GM21717 (cell line): Measurements from ENCODE around the gene USP7.
A peak's percentile ranks its signal among the peaks of the same experiment; 100 is the strongest.
"Not testable (repeated sequence)": the region's sequence is repeated elsewhere in the genome, so short reads cannot be mapped to it uniquely, and the experiment has no call there.

Experiments
- ATAC-seq: cut with Tn5 transposase; IDR thresholded peaks from one replicate; pipeline ENCODE4 v1.9.1; 2021; ENCODE audit warnings: mild to moderate bottlenecking, moderate library complexity; ENCODE audit not compliant: unreplicated experiment

USP7 gene

GRCh38 chr16:8963821-8964441 lies at the start of gene USP7:
Gene USP7 (minus strand): TSS chr16:8963906. CDS start chr16:8963285, 621 bp downstream.
- peak; percentile 77 for ATAC-seq

- ATAC-seq, result no peak
Measured at GRCh38 chr16:9013508-9013864, 49.8 kb upstream of the USP7 start.

DNA sequence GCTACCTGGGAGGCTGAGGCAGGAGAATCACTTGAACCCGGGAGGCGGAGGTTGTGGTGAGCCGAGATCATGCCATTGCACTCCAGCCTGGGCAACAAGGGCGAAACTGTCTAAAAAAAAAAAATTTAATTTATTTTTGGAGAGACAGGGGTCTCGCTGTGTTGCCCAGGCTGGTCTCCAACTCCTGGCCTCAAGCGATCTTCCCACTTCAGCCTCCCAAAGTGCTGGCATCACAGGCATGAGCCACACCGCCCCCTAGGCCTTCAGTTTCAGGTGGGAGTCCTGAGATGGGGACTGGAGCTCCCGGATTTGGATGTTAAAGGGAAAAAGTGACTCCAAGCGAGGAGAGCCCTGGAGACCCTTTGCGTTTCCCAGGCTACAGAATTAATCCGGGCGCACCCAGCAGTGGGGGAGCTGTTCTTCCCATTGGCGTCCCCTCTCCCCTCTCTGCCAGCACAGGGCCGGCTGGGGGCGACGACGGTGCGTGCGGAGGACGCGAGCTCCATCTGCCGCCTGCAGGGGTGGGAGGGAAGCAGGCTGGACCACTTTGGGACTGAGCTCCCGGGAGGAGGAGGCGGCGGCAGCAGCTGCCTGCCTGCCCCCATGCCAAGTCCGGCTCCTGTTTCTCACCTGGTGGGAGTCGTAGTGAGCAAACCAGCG lies 49.3 kb upstream of the USP7 start:
- no peak for ATAC-seq

- no peak for ATAC-seq
Measured at GRCh38 chr16:9012330-9012729, 48.6 kb upstream of the USP7 start.

- peak; percentile 73 for ATAC-seq
Measured at GRCh38 chr16:9008601-9009260, 45.0 kb upstream of the USP7 start.

GRCh38 chr16:9007177-9007794 lies 43.6 kb upstream of the USP7 start:
- ATAC-seq, result no peak

- no peak for ATAC-seq
Measured at GRCh38 chr16:9004183-9004582, 40.5 kb upstream of the USP7 start.

DNA sequence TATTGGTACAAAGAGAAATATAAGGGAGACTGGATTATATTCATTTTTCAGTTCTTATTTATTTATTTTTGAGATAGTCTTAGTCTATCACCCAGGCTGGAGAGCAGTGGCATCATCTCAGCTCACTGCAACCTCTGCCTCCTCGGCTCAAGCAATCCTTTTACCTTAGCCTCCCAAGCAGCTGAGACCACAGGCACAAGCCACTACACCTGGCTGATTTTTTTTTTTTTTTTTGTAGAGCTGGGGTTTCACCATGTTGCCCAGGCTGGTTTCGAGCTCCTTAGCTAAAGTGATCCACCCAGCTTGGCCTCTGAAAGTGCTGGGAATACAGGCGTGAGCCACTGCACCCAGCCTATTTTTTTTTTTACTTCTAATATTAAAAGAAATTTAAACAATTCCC lies 40.1 kb upstream of the USP7 start:
- ATAC-seq, result no peak

DNA sequence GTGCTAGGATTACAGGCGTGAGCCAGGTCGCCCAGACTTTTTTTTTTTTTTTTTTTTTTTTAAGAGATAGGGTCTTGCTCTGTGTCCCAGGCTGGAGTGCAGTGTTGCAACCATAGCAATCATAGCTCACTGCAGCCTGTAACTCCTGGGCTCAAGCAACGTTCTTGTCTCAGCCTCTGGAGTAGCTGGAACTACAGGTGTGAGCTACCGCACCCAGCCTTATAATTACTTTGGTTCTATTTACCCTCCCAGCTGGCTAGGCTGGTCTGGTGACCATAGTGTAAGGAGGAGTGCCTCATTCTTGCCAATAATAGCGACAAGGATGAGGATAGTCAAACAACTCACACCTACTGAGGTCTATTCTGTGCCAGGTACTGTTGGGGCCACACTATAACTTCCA lies 39.6 kb upstream of the USP7 start:
- ATAC-seq, result no peak

DNA sequence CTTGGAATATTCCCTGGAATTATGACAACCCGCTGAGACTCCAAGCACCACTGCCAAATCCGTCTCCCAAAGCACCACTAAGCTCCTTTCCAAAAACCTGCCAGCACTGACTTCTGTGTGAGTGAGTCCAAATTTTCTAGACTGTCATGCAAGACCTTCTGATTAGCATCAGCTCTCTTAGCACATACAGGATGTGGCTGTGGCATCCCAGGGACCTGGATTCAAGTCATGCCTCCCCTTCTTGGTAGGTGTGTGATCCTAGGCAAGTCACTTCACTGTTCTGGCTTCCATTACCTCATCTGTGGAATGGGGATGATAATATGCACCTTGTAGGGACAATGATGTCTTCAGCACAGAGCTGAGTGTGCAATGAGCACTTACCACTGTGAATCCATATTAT lies 38.3 kb upstream of the USP7 start:
- no peak for ATAC-seq

DNA sequence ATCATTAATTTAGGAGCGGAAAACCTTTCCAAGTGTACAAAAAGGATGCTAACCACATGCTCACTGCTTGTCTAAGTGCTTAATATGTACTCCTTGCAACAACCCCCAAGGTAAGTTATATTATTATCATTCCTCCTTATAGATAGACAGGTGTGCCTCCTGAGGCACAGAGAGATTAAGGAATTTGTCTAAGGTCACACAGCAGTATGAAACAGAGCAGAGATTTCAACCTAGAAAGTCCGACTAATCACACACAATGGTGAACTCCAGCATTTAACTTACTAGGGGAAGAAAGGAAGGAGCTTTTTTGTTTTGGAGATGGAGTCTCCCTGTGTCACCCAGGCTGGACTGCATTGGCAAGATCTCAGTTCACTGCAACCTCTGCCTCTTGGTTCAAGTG lies 37.0 kb upstream of the USP7 start:
- no peak for ATAC-seq

DNA sequence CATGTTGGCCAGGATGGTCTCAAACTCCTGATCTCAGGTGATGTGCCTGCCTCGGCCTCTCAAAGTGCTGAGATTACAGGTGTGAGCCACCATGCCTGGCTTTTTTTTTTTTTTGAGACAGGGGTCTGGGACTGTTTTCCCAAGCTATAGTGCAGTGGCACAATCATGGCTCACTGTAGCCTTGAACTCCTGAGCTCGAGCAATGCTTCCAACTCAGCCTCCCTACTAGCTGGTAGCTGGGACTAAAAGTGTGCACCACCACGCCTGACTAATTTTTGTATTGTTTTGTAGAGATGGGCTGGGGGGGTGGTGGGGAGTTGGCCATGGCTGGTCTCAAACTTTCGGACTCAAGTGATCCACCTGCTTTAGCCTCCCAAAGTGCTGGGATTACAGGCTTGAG lies 36.1 kb upstream of the USP7 start:
- no peak for ATAC-seq

DNA sequence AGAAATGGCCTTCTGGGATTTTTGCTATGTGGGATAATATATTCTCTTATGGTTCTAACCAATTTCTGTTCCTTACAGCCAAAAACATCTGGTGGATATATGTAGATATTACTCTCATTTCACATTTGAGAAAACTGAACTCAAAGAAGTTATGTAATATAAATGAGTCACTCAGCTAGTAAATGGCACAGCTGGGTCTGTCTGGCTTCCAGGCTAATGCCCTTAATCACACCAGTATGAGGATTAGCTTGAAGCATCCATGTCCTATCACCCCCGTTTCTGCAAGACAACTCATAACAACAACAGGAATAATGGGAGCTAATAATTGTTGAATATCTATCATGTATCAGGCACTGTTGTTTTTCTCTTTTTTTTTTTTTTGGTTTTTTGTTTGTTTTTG lies 34.4 kb upstream of the USP7 start:
- ATAC-seq, result no peak

DNA sequence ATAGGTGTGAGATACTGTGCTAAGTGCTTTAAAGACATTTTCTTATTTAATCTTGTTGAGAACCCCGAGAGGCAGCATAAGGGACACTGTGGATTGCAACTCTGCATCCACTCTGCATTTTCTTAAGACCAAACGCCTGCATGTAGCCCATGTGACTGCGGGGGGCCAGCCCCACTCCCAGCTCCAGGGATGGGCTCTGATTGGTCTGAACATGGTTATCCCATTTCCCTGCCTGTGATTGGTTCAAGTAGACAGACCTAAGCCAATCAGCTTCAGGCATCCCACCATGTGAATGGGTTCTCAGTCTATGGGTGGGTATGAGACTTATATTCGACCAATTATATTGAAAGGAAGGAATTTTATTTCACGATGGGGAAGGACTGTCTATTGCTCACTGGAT lies 33.2 kb upstream of the USP7 start:
- no peak for ATAC-seq

- no peak for ATAC-seq
Measured at GRCh38 chr16:8990445-8990844, 26.7 kb upstream of the USP7 start.

DNA sequence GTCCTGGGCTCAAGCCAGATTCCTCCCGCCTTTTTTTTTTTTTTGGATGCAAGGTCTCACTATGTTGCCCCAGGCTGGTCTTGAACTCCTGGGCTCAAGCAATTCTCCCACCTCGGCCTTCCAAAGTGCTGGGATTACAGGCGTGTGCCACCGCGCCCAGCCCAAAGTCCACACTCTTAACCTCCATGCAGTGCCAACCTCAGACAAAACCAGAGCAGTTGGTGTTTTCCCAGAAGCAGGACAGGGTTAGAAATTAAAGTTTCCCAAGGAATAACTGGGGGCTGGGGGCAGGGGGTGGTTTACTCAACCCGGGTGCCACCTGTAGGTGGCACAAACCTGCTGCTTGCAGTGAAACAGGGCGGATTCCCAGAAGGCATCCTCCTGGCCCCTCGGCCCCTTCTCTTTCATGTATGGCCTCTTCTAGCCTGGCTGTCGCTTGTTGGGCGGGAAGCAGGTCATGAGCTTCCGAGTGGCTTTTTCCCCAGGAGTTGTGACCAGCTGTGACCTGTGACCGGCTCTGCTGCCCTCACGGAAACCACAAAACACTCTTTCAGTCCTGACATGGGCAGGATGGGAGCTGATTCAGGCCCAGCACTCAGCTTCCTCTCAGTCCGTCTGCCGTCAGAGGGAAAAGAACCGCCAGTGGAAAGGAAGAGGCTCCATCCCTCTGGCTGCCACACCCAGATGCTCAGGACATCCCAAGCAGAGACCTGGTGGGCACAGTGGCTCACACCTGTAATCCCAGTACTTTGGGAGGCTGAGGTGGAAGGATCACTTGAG lies 25.6 kb upstream of the USP7 start:
- ATAC-seq, result no peak

DNA sequence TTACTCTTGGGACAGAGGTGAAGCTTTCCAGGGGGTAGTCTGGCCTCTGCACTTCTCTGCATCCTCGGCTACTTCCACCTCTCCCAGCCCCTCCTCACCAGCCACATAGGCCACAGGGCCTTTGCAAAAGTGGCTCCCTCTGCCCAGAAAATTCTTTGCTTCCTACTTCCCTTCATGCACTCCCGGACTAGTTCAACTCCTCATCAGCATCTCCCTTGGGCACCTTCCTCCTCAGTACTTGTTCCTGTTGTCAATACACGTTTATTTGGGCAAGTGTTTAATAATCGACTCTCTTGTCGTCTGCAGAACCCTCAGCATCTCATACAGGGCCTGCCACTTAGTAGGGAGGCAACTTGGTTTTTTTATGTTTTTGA lies 23.1 kb upstream of the USP7 start:
- ATAC-seq, result no peak

DNA sequence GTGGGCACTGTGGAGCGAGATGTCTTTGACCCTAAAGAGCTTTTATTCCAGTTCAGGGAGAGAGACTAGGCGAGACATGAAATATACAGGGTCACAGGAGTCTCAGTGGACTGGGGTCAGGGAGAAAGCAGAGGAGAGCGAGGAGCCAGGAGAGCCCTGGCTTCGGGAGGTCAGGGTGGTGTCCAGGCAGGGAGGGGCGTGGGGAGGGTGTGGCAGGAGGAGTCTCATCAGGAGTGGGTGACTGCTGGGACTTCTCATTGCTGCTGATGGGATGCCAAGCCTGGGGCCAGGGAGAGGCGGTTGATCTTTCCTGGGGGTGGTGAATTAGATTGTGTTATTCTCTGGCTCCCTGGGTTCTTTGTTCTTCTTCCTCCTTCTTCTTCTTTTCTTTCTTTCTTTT lies 22.4 kb upstream of the USP7 start:
- no peak for ATAC-seq

DNA sequence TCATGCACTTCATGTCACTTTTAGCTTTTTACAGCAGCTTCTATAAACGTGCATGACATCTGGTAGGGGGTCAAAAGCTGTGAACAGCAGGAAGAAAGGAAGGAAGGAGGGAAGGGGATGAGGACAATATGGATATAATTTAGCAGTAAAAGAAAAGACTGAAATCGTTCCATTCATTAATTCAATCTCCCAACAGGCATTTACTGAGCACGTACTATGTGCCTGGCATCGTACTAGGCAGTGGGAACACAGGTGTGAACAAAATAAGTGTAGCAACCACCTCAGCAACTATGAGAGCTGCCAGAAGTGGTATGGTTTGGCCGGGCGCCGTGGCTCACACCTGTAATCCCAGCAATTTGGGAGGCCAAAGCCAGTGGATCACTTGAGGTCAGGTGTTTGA lies 19.1 kb upstream of the USP7 start:
- no peak for ATAC-seq

DNA sequence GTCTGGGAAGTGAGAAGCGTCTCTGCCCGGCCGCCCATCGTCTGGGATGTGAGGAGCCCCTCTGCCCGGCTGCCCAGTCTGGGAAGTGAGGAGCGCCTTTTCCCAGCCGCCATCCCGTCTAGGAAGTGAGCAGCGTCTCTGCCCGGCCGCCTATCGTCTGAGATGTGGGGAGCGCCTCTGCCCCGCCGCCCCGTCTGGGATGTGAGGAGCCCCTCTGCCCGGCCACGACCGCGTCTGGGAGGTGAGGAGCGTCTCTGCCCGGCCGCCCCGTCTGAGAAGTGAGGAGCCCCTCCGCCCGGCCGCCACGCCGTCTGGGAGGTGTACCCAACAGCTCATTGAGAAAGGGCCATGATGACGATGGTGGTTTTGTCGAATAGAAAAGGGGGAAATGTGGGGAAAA lies 18.2 kb upstream of the USP7 start:
- not testable (repeated sequence) for ATAC-seq

DNA sequence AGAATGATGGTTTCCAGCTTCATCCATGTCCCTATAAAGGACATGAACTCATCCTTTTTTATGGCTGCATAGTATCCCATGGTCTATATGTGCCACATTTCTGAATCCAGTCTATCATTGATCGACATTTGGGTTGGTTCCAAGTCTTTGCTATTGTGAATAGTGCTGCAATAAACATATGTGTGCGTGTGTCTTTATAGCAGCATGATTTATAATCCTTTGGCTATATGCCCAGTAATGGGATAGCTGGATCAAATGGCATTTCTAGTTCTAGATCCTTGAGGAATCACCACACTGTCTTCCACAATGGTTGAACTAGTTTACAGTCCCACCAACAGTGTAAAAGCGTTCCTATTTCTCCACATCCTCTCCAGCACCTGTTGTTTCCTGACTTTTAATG lies 12.5 kb upstream of the USP7 start:
- not testable (repeated sequence) for ATAC-seq
